Thyroid gland (tissue), 4 donors: ENCODE results near the gene SLCO2B1. TPM values are rescaled to one million over a fixed set of nuclear protein-coding genes. Genes with fewer than 3 reads are reported as not detected.
A peak's percentile ranks its signal among the peaks of the same experiment; 100 is the strongest.

Source experiments
- DNase-seq, 2 donors: peaks; one replicate each; pipeline ENCODE4 v3.0.0-alpha.2; 2019
- H3K27ac ChIP-seq, 3 donors: fragments of 200-600 bp; sonication (generic); 1 replicate in 2 of 3; 2 replicates in 1 of 3; pipeline ENCODE4 v1.5.1; 2016 to 2019; ENCODE audit warnings: mild to moderate bottlenecking in 1 of 3, moderate library complexity in 1 of 3
- H3K27me3 ChIP-seq: fragments of 200-600 bp; sonication (generic); one replicate; pipeline ENCODE4 v1.5.1; 2019
- H3K36me3 ChIP-seq, 2 donors: fragments of 200-600 bp; sonication (generic); one replicate each; pipeline ENCODE4 v1.5.1; 2016 to 2019
- H3K4me1 ChIP-seq, 2 donors: fragments of 200-600 bp; sonication (generic); one replicate each; pipeline ENCODE4 v1.5.1; 2017 to 2019
- H3K4me3 ChIP-seq, 3 donors: fragments of 200-600 bp; sonication (generic); replicated peaks in 1 of 3; 1 replicate in 2 of 3; 2 replicates in 1 of 3; pipeline ENCODE4 v1.5.1; 2016; ENCODE audit warnings: mild to moderate bottlenecking in 1 of 3
- H3K9me3 ChIP-seq: fragments of 200-600 bp; sonication (generic); one replicate; pipeline ENCODE4 v1.5.1; 2017
- CTCF ChIP-seq, 6 experiments: fragments of 200-600 bp in 3 of 6; fragments of 450-650 bp in 3 of 6; sonication (generic) in 3 of 6; IDR thresholded peaks; one replicate each; pipeline ENCODE4 v1.5.1; 2016 to 2019; ENCODE audit warnings: antibody characterized with exemption in 6 of 6, mild to moderate bottlenecking in 2 of 6, inconsistent platforms in 1 of 6, moderate library complexity in 1 of 6
- POLR2A ChIP-seq, 2 donors: fragments of 450-650 bp; IDR thresholded peaks; one replicate each; pipeline ENCODE4 v1.6.1; 2017; ENCODE audit warnings: antibody characterized with exemption in 2 of 2, mild to moderate bottlenecking in 2 of 2, moderate library complexity in 1 of 2
- WGBS, 2 donors: methylation state at CpG; one replicate each; pipeline ENCODE4 v1.1.5; 2017; 5-methylcytosine and 5-hydroxymethylcytosine counted together
- intact Hi-C: fragments of 100-400 bp; cut with DNase I; formaldehyde crosslinking; loops from one replicate; pipeline ENCODE4 v1.15.1; 2023
- total RNA-seq, 4 donors: library from RNA; depleted of rRNA; stranded (reverse); fragments of >200 nt; gene quantifications; one replicate each; pipeline ENCODE4 v1.2.3, GENCODE V29; 2016

SLCO2B1 gene
- total RNA-seq, 4 donors from 2014 or later, result 22.0 to 244 (median 56.9) TPM

- WGBS, 2 donors, result 91 to 95% methylated on average over 6 to 8 of the region's 8 CpGs
- Histone ChIP-seq H3K4me3 (no peak overlapping the region), H3K9me3 (no peaks in the 10 kb centered on the region), H3K4me1 (peaks cover 10 to 22% of the 10 kb centered on the region in 2 donors), H3K27ac (no peak overlapping the region), H3K27me3 (no peaks in the 10 kb centered on the region), H3K36me3 (no peaks in the 10 kb centered on the region)
- intact Hi-C loops, result no loop called here
- TF ChIP-seq CTCF (IDR thresholded peaks at IDR 0.05), result no peak
- no peak for TF ChIP-seq POLR2A (IDR thresholded peaks at IDR 0.05)
- DNase-seq, result no peak
These were observed 45.5 kb downstream of the SLCO2B1 start for GRCh38 chr11:75196426-75196825.

DNA sequence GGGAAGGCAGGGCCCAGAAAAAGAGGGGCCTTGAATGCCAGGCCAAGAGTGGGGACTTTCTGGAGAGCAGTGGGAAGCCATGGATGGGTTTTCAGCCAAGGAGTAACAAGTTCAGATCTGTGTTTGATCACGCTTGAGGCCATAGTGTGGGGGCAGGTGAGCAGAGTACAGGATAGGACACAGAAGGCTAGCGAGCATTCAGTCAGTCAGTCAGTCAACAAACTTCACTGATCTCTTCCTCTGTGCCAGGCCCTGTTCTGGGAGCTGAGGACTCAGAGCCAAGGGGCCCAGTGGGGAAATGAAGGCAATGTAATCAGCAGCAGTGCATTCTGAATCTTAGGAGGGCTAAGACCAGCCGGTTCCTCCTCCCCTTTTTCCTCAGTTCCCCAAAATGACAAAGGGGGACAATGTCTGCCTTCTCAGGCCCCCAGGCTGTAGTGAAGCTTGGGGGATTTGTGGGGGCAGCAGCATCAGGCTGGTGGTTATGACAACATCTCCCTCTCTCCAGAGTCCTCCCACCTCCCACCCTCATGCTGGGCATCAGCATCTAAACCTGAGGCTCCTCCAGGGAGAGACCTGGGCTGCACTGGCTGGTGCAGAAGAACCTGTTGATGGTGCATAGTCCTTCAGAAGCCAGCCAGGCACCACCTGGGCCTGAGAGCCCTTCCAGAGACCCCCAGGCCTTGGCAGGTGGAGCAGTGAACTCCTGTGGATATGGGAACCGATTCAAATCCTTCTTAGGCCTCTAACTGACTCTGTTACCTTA, 46.8 kb downstream of the SLCO2B1 start:
- WGBS, 2 donors, result 93 to 95% methylated on average over 4 of the region's 4 CpGs
- no peak for DNase-seq
- Histone ChIP-seq H3K36me3 (no peaks in the 10 kb centered on the region), H3K27ac (no peak overlapping the region), H3K4me3 (no peak overlapping the region), H3K4me1 (peaks cover 10 to 19% of the 10 kb centered on the region in 2 donors), H3K27me3 (no peaks in the 10 kb centered on the region), H3K9me3 (no peaks in the 10 kb centered on the region)
- intact Hi-C loops, result no loop called here
- TF ChIP-seq POLR2A (IDR thresholded peaks at IDR 0.05), result no peak
- TF ChIP-seq CTCF (IDR thresholded peaks at IDR 0.05), result no peak

- peak in 1 of 2 donors; percentile 15 for DNase-seq
- peaks cover 10 to 19% of the 10 kb centered on the region in 2 donors for H3K4me1 ChIP-seq
- WGBS, 2 donors, result 81 to 88% methylated on average over 7 of the region's 7 CpGs
- H3K27me3 ChIP-seq, result no peaks in the 10 kb centered on the region
- intact Hi-C loops, result no loop called here
- H3K9me3 ChIP-seq, result no peaks in the 10 kb centered on the region
- H3K27ac ChIP-seq, result no peak overlapping the region
- H3K4me3 ChIP-seq, result no peak overlapping the region
- no peaks in the 10 kb centered on the region for H3K36me3 ChIP-seq
- TF ChIP-seq CTCF (IDR thresholded peaks at IDR 0.05) (no peak), POLR2A (IDR thresholded peaks at IDR 0.05) (no peak)
These were observed 47.5 kb downstream of the SLCO2B1 start for GRCh38 chr11:75198278-75198973.

GRCh38 chr11:75199412-75199955, 48.6 kb downstream of the SLCO2B1 start:
- H3K4me1 ChIP-seq, result peaks cover 10 to 17% of the 10 kb centered on the region in 2 donors
- H3K27me3 ChIP-seq, result no peaks in the 10 kb centered on the region
- no peaks in the 10 kb centered on the region for H3K9me3 ChIP-seq
- intact Hi-C loops, result no loop called here
- H3K27ac ChIP-seq, result no peak overlapping the region
- 82 to 90% methylated on average over 2 to 3 of the region's 5 CpGs for WGBS, 2 donors
- TF ChIP-seq POLR2A (IDR thresholded peaks at IDR 0.05) (no peak), CTCF (IDR thresholded peaks at IDR 0.05) (no peak)
- no peaks in the 10 kb centered on the region for H3K36me3 ChIP-seq
- no peak for DNase-seq
- no peak overlapping the region for H3K4me3 ChIP-seq

DNA sequence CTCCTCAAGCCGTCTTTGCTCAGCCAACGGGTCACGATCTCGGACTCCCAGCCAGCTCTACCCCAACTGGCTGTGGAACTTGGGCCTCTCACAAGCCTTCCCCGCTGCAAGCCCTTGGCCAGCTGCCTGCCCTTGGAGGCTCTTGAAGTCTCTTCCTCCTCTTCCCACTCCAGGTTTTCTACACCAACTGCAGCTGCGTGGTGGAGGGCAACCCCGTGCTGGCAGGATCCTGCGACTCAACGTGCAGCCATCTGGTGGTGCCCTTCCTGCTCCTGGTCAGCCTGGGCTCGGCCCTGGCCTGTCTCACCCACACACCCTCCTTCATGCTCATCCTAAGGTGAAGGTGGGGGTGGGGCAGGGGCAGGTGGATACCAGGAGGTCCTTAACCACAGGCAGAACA, 49.1 kb downstream of the SLCO2B1 start:
- no peaks in the 10 kb centered on the region for H3K27me3 ChIP-seq
- peaks cover 5 to 11% of the 10 kb centered on the region in 2 donors for H3K4me1 ChIP-seq
- 37 to 44% methylated on average over 8 to 10 of the region's 10 CpGs for WGBS, 2 donors
- intact Hi-C loops, result no loop called here
- TF ChIP-seq POLR2A (IDR thresholded peaks at IDR 0.05), result no peak
- TF ChIP-seq CTCF (IDR thresholded peaks at IDR 0.05), result no peak
- H3K36me3 ChIP-seq, result no peaks in the 10 kb centered on the region
- peak; percentile 51 to 68 for DNase-seq
- H3K27ac ChIP-seq, result no peak overlapping the region
- no peaks in the 10 kb centered on the region for H3K9me3 ChIP-seq
- H3K4me3 ChIP-seq, result no peak overlapping the region
